Mesenchymal stem cell (in vitro differentiated cells and primary cell): ENCODE measurements around the gene CORT.
A peak's percentile ranks its signal among the peaks of the same experiment; 100 is the strongest.

Experiments used
- DNase-seq: peaks from one replicate; pipeline ENCODE4 v3.0.0-alpha.2; 2013
- H2AFZ ChIP-seq: one replicate; pipeline ENCODE4 v1.6.1; 2013; ENCODE audit warnings: low read depth, mild to moderate bottlenecking, control low read depth, inconsistent platforms, low read length, moderate library complexity
- H2AK5ac ChIP-seq: 2 replicates; pipeline ENCODE4 v1.6.1; 2013; ENCODE audit warnings: low read length, moderate library complexity, mild to moderate bottlenecking, inconsistent platforms; ENCODE audit not compliant: severe bottlenecking
- H2BK120ac ChIP-seq: one replicate; pipeline ENCODE4 v1.6.1; 2013; ENCODE audit warnings: low read depth, mild to moderate bottlenecking, inconsistent platforms, low read length, moderate library complexity
- H2BK12ac ChIP-seq, 2 experiments: one replicate each; pipeline ENCODE4 v1.6.1; 2013; ENCODE audit warnings: inconsistent platforms in 2 of 2, low read length in 2 of 2, mild to moderate bottlenecking in 2 of 2, moderate library complexity in 2 of 2, control low read depth in 1 of 2
- H2BK15ac ChIP-seq: one replicate; pipeline ENCODE4 v1.6.1; 2013; ENCODE audit warnings: mild to moderate bottlenecking, low read depth, inconsistent platforms; ENCODE audit not compliant: poor library complexity, severe bottlenecking
- H2BK5ac ChIP-seq: 2 replicates; pipeline ENCODE4 v1.6.1; 2013; ENCODE audit warnings: low read depth, mild to moderate bottlenecking, low read length, control low read depth, inconsistent platforms; ENCODE audit not compliant: poor library complexity, severe bottlenecking
- H3K14ac ChIP-seq, 2 experiments: one replicate each; pipeline ENCODE4 v1.6.1; 2013; ENCODE audit warnings: inconsistent platforms in 2 of 2, low read length in 2 of 2, control low read depth in 1 of 2, mild to moderate bottlenecking in 1 of 2, moderate library complexity in 1 of 2
- H3K18ac ChIP-seq, 2 experiments: one replicate each; pipeline ENCODE4 v1.6.1; 2013; ENCODE audit warnings: inconsistent platforms in 2 of 2, low read length in 2 of 2, control low read depth in 1 of 2, low read depth in 1 of 2, mild to moderate bottlenecking in 1 of 2
- H3K23ac ChIP-seq, 2 experiments: one replicate each; pipeline ENCODE4 v1.6.1; 2013; ENCODE audit warnings: inconsistent platforms in 2 of 2, low read length in 2 of 2, mild to moderate bottlenecking in 2 of 2, moderate library complexity in 2 of 2, control low read depth in 1 of 2
- H3K27ac ChIP-seq: 2 replicates; pipeline ENCODE4 v1.5.1; 2013; ENCODE audit warnings: mild to moderate bottlenecking, moderate library complexity, low read length, control low read depth, inconsistent platforms; ENCODE audit not compliant: poor library complexity, severe bottlenecking
- H3K27me3 ChIP-seq, 2 experiments: 2 replicates each; pipeline versions ENCODE4 v1.6.1 to v1.7.0; 2013; ENCODE audit warnings: low read length in 2 of 2, mild to moderate bottlenecking in 2 of 2, moderate library complexity in 2 of 2, control low read depth in 1 of 2, inconsistent platforms in 1 of 2; ENCODE audit not compliant: control insufficient read depth in 1 of 2, insufficient read depth in 1 of 2
- H3K36me3 ChIP-seq, 2 experiments: 2 replicates each; pipeline versions ENCODE4 v1.6.1 to v1.7.0; 2013; ENCODE audit warnings: low read length in 2 of 2, control low read depth in 1 of 2, inconsistent platforms in 1 of 2, low read depth in 1 of 2, mild to moderate bottlenecking in 1 of 2; ENCODE audit not compliant: insufficient read depth in 2 of 2, control insufficient read depth in 1 of 2
- H3K4ac ChIP-seq, 2 experiments: one replicate each; pipeline ENCODE4 v1.6.1; 2013; ENCODE audit warnings: inconsistent platforms in 2 of 2, low read length in 2 of 2, mild to moderate bottlenecking in 2 of 2, moderate library complexity in 2 of 2, control low read depth in 1 of 2, low read depth in 1 of 2
- H3K4me1 ChIP-seq: 2 replicates; pipeline ENCODE4 v1.6.1; 2013; ENCODE audit warnings: low read depth, low read length, control low read depth; ENCODE audit not compliant: control insufficient read depth, insufficient read depth
- H3K4me2 ChIP-seq: 2 replicates; pipeline ENCODE4 v1.6.1; 2013; ENCODE audit warnings: low read length, mild to moderate bottlenecking, inconsistent platforms; ENCODE audit not compliant: poor library complexity, severe bottlenecking
- H3K4me3 ChIP-seq, 2 experiments: 2 replicates each; pipeline versions ENCODE4 v1.5.1 to v1.7.0; 2013; ENCODE audit warnings: low read length in 2 of 2, mild to moderate bottlenecking in 2 of 2, control low read depth in 1 of 2, low read depth in 1 of 2; ENCODE audit not compliant: insufficient read depth in 1 of 2
- H3K79me1 ChIP-seq: replicated peaks from 2 replicates; pipeline ENCODE4 v1.6.1; 2013; ENCODE audit warnings: mild to moderate bottlenecking, control low read depth, low read length, inconsistent platforms; ENCODE audit not compliant: poor library complexity, severe bottlenecking
- H3K9ac ChIP-seq: 2 replicates; pipeline ENCODE4 v1.7.0; 2013; ENCODE audit warnings: mild to moderate bottlenecking, low read length, moderate library complexity
- H3K9me3 ChIP-seq: 2 replicates; pipeline ENCODE4 v1.7.0; 2013; ENCODE audit warnings: mild to moderate bottlenecking, low read length; ENCODE audit not compliant: control insufficient read depth
- H4K8ac ChIP-seq: one replicate; pipeline ENCODE4 v1.6.1; 2013; ENCODE audit warnings: inconsistent platforms, mild to moderate bottlenecking, low read length, moderate library complexity
- H4K91ac ChIP-seq: one replicate; pipeline ENCODE4 v1.6.1; 2013; ENCODE audit warnings: mild to moderate bottlenecking, low read length, inconsistent platforms
- WGBS: methylation state at CpG from one replicate; pipeline ENCODE4 v1.1.7; 2013; ENCODE audit warnings: mixed read lengths; 5-methylcytosine and 5-hydroxymethylcytosine counted together

The CORT gene

DNA sequence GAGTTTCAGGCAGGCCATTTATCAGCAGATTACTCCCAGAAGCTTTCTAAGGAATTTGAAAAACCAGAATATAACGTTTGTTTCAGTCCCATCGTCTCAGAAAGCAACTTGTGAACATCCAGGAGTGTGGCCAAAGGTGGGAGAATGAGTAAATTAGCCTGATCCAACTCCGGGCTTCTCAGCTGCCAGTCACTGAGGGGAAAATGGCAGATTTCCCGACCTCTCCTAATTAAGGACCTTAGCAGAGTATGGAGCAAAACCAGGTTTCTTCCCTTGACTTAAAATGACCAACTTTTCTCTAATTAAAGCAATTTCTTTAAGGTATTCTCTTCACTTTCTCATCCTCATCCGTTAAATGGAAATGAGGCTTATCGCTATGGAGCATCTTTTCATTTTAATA is 1.0 kb downstream of the CORT start:
- Histone ChIP-seq H3K4me2 (peak overlapping the region; percentile 91), H3K23ac (no peak overlapping the region), H3K14ac (no peak overlapping the region), H3K9ac (peak overlapping the region; percentile 86), H3K4me1 (peaks cover 2% of the 10 kb centered on the region), H3K4me3 (peak overlapping the region in 1 of 2 experiments; percentile 65), H2BK12ac (no peak overlapping the region), H3K9me3 (no peaks in the 10 kb centered on the region), H4K8ac (no peak overlapping the region), H3K4ac (no peak overlapping the region), H2BK120ac (no peak overlapping the region), H4K91ac (no peak overlapping the region), H2AK5ac (no peak overlapping the region), H2AFZ (no peak overlapping the region), H2BK15ac (no peak overlapping the region), H3K79me1 (no peaks in the 10 kb centered on the region), H3K36me3 (peaks cover 3% of the 10 kb centered on the region in 2 experiments), H3K27me3 (no peaks in the 10 kb centered on the region), H3K27ac (no peak overlapping the region), H3K18ac (no peak overlapping the region), H2BK5ac (no peak overlapping the region)
- DNase-seq = no peak
- WGBS = 65% methylated on average over 4 of the region's 6 CpGs

DNA sequence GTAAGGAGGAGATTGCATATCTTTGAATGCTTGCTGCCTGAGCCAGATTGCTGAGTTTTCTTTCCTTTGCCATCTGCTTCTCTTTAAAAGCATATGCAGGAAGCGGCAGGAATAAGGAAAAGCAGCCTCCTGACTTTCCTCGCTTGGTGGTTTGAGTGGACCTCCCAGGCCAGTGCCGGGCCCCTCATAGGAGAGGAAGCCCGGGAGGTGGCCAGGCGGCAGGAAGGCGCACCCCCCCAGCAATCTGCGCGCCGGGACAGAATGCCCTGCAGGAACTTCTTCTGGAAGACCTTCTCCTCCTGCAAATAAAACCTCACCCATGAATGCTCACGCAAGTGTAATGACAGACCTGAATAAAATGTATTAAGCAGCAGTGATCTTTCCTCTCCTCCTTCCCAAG is 1.5 kb downstream of the CORT start:
- no peaks in the 10 kb centered on the region for H3K27me3 ChIP-seq
- H2BK15ac ChIP-seq = no peak overlapping the region
- peak overlapping the region in 1 of 2 experiments; percentile 28 for H3K18ac ChIP-seq
- H3K4me2 ChIP-seq = peak overlapping the region; percentile 91
- H2BK5ac ChIP-seq = no peak overlapping the region
- peak overlapping the region; percentile 86 for H3K9ac ChIP-seq
- no peak overlapping the region for H4K91ac ChIP-seq
- H2AK5ac ChIP-seq = no peak overlapping the region
- no peaks in the 10 kb centered on the region for H3K79me1 ChIP-seq
- peaks cover 2% of the 10 kb centered on the region for H3K4me1 ChIP-seq
- WGBS = 9% methylated on average over 5 of the region's 10 CpGs
- no peak overlapping the region for H3K4ac ChIP-seq
- H3K9me3 ChIP-seq = no peaks in the 10 kb centered on the region
- no peak for DNase-seq
- H2BK120ac ChIP-seq = no peak overlapping the region
- peaks cover 0 to 3% of the 10 kb centered on the region in 2 experiments for H3K36me3 ChIP-seq
- H3K27ac ChIP-seq = no peak overlapping the region
- H3K4me3 ChIP-seq = peak overlapping the region in 1 of 2 experiments; percentile 65
- H2BK12ac ChIP-seq = no peak overlapping the region
- H4K8ac ChIP-seq = no peak overlapping the region
- no peak overlapping the region for H3K14ac ChIP-seq
- no peak overlapping the region for H3K23ac ChIP-seq
- no peak overlapping the region for H2AFZ ChIP-seq

DNA sequence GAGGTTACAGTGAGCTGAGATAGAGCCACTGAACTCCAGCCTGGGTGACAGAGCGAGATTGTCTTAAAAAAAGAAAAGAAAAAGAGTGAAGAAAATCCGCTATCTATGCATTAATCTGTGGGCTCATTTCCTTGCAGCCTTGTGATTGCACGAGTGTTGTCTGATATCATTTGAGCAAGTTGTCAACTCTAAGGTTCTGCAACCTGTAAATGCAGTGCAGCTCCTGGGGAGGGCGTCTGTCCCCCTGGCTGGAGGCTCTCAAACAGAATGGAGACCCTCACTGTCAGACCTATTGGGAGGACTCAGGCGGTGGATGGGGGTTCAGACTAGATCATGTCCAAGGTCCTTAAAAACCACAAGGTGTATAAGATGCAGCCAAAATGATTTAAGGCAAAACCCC is 6.2 kb downstream of the CORT start:
- Histone ChIP-seq H3K14ac (no peak overlapping the region), H3K23ac (no peak overlapping the region), H2BK5ac (no peak overlapping the region), H3K27me3 (no peaks in the 10 kb centered on the region), H2BK15ac (no peak overlapping the region), H3K4me1 (peaks cover 9% of the 10 kb centered on the region), H3K27ac (no peak overlapping the region), H4K91ac (no peak overlapping the region), H3K4me3 (no peak overlapping the region), H3K4me2 (no peak overlapping the region), H2BK120ac (no peak overlapping the region), H3K36me3 (peaks cover 6 to 7% of the 10 kb centered on the region in 2 experiments), H3K79me1 (no peaks in the 10 kb centered on the region), H3K9ac (no peak overlapping the region), H3K9me3 (no peaks in the 10 kb centered on the region), H2AFZ (no peak overlapping the region), H2AK5ac (peak overlapping the region; percentile 86), H2BK12ac (no peak overlapping the region), H4K8ac (peak overlapping the region; percentile 82), H3K18ac (no peak overlapping the region), H3K4ac (no peak overlapping the region)
- 80% methylated on average over 4 of the region's 5 CpGs for whole genome bisulfite sequencing
- DNase-seq = no peak

- Histone ChIP-seq H3K18ac (no peak overlapping the region), H2BK12ac (no peak overlapping the region), H2BK15ac (no peak overlapping the region), H3K79me1 (peaks cover 3% of the 10 kb centered on the region), H3K4me1 (peaks cover 7% of the 10 kb centered on the region), H3K9ac (no peak overlapping the region), H3K27me3 (no peaks in the 10 kb centered on the region), H2BK5ac (no peak overlapping the region), H2AFZ (no peak overlapping the region), H3K9me3 (no peaks in the 10 kb centered on the region), H3K23ac (no peak overlapping the region), H4K91ac (no peak overlapping the region), H3K14ac (no peak overlapping the region), H2BK120ac (no peak overlapping the region), H2AK5ac (no peak overlapping the region), H3K36me3 (peaks cover 12 to 13% of the 10 kb centered on the region in 2 experiments), H3K4me3 (no peak overlapping the region), H3K27ac (no peak overlapping the region), H3K4me2 (no peak overlapping the region), H3K4ac (no peak overlapping the region), H4K8ac (no peak overlapping the region)
- WGBS = 98% methylated on average over 4 of the region's 7 CpGs
- no peak for DNase-seq
Observed at GRCh38 chr1:10456661-10457060, 6.8 kb downstream of the CORT start.
